Esophagus squamous epithelium (tissue), 4 donors: ENCODE data around the gene HAX1.

Experiments
- POLR2A ChIP-seq, 4 donors: fragments of 450-650 bp; IDR thresholded peaks; one replicate each; pipeline ENCODE4 v1.6.1; 2017; ENCODE audit warnings: antibody characterized with exemption in 4 of 4, mild to moderate bottlenecking in 4 of 4, moderate library complexity in 3 of 4
- TF ChIP-seq, protein P1 (sequence below), 6 experiments: fragments of 450-650 bp in 4 of 6; fragments of 200-600 bp in 2 of 6; sonication (generic) in 2 of 6; IDR thresholded peaks; one replicate each; pipeline ENCODE4 v1.5.1; 2016 to 2019; ENCODE audit warnings: antibody characterized with exemption in 6 of 6, mild to moderate bottlenecking in 4 of 6, moderate library complexity in 4 of 6

DNA sequence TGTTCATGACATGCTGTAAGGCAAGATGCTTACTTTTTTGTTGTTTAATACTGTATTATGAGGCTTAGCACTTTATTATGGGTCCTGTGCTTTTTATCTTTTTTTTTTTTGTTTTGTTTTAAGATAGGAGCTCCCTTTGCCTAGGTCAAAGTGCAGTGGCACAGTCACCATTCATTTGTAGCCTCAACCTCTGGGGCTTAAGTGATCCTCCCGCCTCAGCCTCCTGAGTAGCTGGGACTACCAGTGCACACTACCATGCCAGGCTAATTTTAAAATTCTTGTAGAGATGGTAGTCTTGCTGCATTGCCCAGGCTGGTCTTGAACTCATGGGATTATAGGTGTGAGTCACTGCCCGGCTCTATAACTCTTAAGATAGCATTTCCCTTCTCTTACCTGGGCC is 47.1 kb upstream of the HAX1 start:
- TF ChIP-seq, protein P1, sequence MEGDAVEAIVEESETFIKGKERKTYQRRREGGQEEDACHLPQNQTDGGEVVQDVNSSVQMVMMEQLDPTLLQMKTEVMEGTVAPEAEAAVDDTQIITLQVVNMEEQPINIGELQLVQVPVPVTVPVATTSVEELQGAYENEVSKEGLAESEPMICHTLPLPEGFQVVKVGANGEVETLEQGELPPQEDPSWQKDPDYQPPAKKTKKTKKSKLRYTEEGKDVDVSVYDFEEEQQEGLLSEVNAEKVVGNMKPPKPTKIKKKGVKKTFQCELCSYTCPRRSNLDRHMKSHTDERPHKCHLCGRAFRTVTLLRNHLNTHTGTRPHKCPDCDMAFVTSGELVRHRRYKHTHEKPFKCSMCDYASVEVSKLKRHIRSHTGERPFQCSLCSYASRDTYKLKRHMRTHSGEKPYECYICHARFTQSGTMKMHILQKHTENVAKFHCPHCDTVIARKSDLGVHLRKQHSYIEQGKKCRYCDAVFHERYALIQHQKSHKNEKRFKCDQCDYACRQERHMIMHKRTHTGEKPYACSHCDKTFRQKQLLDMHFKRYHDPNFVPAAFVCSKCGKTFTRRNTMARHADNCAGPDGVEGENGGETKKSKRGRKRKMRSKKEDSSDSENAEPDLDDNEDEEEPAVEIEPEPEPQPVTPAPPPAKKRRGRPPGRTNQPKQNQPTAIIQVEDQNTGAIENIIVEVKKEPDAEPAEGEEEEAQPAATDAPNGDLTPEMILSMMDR (IDR thresholded peaks at IDR 0.05) = no peak
- TF ChIP-seq POLR2A (IDR thresholded peaks at IDR 0.05) = no peak
